Glutamatergic neuron (in vitro differentiated cells): ENCODE results near the gene RRAGB. TPM values are rescaled to one million over a fixed set of nuclear protein-coding genes. Genes with fewer than 3 reads are reported as not detected.
"Not testable (repeated sequence)": the region's sequence is repeated elsewhere in the genome, so short reads cannot be mapped to it uniquely, and the experiment has no call there.

ENCODE experiments used
- DNase-seq: peaks from one replicate; pipeline ENCODE4 v3.0.0; 2022
- H3K27ac Mint-ChIP-seq: one replicate; pipeline ENCODE4 v1.8.0; 2020; ENCODE audit warnings: mild to moderate bottlenecking, mixed read lengths, inconsistent platforms; ENCODE audit not compliant: unreplicated experiment
- H3K27me3 Mint-ChIP-seq: one replicate; pipeline ENCODE4 v1.8.0; 2020; ENCODE audit warnings: mild to moderate bottlenecking, moderate library complexity, mixed read lengths, inconsistent platforms; ENCODE audit not compliant: unreplicated experiment
- H3K36me3 Mint-ChIP-seq: one replicate; pipeline ENCODE4 v1.8.0; 2020; ENCODE audit warnings: mild to moderate bottlenecking, mixed read lengths, inconsistent platforms; ENCODE audit not compliant: unreplicated experiment
- H3K4me1 Mint-ChIP-seq: one replicate; pipeline ENCODE4 v1.8.0; 2020; ENCODE audit warnings: mild to moderate bottlenecking, low read depth, mixed read lengths, inconsistent platforms; ENCODE audit not compliant: unreplicated experiment
- H3K4me3 Mint-ChIP-seq: one replicate; pipeline ENCODE4 v1.8.0; 2020; ENCODE audit warnings: mild to moderate bottlenecking, mixed read lengths, inconsistent platforms; ENCODE audit not compliant: unreplicated experiment
- H3K9me3 Mint-ChIP-seq: one replicate; pipeline ENCODE4 v1.8.0; 2020; ENCODE audit warnings: mild to moderate bottlenecking, moderate library complexity, mixed read lengths, inconsistent platforms; ENCODE audit not compliant: unreplicated experiment
- long read RNA-seq: library from polyadenylated mRNA; unstranded; transcript quantifications from one replicate; pipeline ENCODE4 v2.0.0, GENCODE V29; 2020; ENCODE audit not compliant: unreplicated experiment
- total RNA-seq: library from RNA; stranded (reverse); fragmentation: NEBNext Ultra II Directional; extraction: Animal tissue kit (Norgen Biotek cat#: 25700); gene quantifications from one replicate; pipeline ENCODE4 v1.2.1, GENCODE V29; 2021; ENCODE audit not compliant: unreplicated experiment
- TF ChIP-seq, protein P1 (sequence below): fragments of 200-600 bp; sonication (generic); IDR thresholded peaks from one replicate; pipeline ENCODE4 v1.5.0; 2021; ENCODE audit not compliant: partially characterized antibody, unreplicated experiment

RRAGB gene
- 29.5 TPM for total RNA-seq
- long read RNA-seq, transcript RRAGB-202 (10 exons, 2,061 nt), result major isoform, 13 of 27 reads
- long read RNA-seq, partial matches to known transcripts, result 7 of 27 reads
- long read RNA-seq, other reads (novel, unspliced or antisense), result 3 of 27 reads

DNA sequence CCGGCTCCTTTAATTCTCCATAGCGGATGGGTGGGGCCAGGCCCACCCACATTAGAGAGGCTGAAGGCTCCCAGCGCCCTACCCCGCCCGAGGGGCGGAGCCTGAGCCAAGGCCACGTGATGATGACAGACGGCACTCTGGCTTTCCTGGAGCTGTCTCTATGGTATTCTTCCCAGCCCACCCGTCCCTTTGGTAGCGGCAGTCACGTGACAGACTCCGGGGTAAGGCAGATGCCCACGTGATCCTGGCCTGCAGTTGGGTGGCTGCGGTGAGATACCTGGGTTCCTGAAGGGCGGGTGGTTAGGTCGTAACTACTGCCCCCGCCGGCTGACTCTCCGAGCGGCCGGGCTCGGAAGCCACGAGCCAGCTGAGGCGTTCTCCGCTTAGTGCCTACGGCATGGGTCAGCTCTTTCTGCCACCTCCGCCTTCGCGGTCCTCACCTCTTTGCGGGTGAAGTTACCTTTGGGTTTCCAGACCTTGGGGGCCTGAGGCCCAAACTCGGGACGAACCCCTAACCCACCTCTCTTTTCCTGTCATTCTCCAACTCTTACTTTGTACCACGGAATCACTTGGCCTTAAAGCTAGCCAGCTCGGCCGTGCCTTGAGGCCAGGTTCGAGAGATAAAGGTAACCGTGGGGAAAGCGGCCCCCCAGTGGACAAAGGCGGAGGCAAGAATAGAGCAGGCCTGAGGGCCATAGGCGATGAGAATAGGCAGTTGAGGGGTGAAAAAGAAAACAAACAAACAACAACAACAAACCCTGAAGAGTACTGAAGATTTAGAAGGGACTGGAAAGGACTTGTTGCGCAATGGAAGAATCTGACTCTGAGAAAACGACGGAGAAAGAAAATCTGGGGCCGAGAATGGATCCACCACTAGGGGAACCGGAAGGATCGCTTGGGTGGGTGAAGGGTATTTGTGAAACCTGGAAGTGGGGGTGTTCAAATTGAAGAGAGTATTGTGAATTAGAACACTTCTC, at the start of gene RRAGB:
TSS of gene RRAGB (plus strand) at position 229 of the 977 bp plus-strand sequence. CDS start at position 808, 579 bp downstream.
- H3K4me1 Mint-ChIP-seq, result peaks cover 3% of the 10 kb centered on the region
- H3K36me3 Mint-ChIP-seq, result no peaks in the 10 kb centered on the region
- H3K27ac Mint-ChIP-seq, result peak within 1 kb of the TSS; percentile 93
- peak within 1 kb of the TSS; percentile 95 for H3K4me3 Mint-ChIP-seq
- TF ChIP-seq, protein P1, sequence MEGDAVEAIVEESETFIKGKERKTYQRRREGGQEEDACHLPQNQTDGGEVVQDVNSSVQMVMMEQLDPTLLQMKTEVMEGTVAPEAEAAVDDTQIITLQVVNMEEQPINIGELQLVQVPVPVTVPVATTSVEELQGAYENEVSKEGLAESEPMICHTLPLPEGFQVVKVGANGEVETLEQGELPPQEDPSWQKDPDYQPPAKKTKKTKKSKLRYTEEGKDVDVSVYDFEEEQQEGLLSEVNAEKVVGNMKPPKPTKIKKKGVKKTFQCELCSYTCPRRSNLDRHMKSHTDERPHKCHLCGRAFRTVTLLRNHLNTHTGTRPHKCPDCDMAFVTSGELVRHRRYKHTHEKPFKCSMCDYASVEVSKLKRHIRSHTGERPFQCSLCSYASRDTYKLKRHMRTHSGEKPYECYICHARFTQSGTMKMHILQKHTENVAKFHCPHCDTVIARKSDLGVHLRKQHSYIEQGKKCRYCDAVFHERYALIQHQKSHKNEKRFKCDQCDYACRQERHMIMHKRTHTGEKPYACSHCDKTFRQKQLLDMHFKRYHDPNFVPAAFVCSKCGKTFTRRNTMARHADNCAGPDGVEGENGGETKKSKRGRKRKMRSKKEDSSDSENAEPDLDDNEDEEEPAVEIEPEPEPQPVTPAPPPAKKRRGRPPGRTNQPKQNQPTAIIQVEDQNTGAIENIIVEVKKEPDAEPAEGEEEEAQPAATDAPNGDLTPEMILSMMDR, result peak; percentile 63
- peaks cover 1% of the 10 kb centered on the region for H3K9me3 Mint-ChIP-seq
- peaks cover 4% of the 10 kb centered on the region for H3K27me3 Mint-ChIP-seq
- peak; percentile 90 for DNase-seq

GRCh38 chrX:55668084-55668483, 49.5 kb upstream of the RRAGB start:
- no peak for DNase-seq
- no peak overlapping the region for H3K4me3 Mint-ChIP-seq
- TF ChIP-seq, protein P1, result no peak
- peaks cover 2% of the 10 kb centered on the region for H3K27me3 Mint-ChIP-seq
- H3K36me3 Mint-ChIP-seq, result no peaks in the 10 kb centered on the region
- no peaks in the 10 kb centered on the region for H3K4me1 Mint-ChIP-seq
- no peak overlapping the region for H3K27ac Mint-ChIP-seq
- no peaks in the 10 kb centered on the region for H3K9me3 Mint-ChIP-seq

DNA sequence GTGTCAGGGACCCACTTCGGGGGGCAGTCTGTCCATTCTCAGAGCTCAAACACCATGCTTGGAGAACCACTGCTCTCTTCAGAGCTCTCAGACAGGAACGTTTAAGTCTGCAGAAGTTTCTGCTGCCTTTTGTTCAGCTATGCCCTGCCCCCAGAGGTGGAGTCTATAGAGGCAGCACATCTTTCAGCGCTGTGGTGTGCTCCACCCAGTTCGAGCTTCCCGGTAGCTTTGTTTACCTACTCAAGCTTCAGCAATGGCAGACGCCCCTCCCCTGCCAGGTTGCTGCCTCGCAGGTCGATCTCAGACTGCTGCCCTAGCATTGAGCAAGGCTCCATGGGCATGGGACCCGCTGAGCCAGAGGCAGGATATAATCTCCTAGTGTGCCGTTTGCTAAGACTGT, 29.0 kb upstream of the RRAGB start:
- not testable (repeated sequence) for H3K4me3 Mint-ChIP-seq, H3K9me3 Mint-ChIP-seq, H3K36me3 Mint-ChIP-seq, H3K27me3 Mint-ChIP-seq, H3K27ac Mint-ChIP-seq, DNase-seq, H3K4me1 Mint-ChIP-seq

GRCh38 chrX:55695227-55696018, 22.1 kb upstream of the RRAGB start:
- Mint-ChIP-seq H3K4me1 (no peaks in the 10 kb centered on the region), H3K9me3 (peaks cover 2% of the 10 kb centered on the region), H3K36me3 (no peaks in the 10 kb centered on the region), H3K27ac (no peak overlapping the region), H3K27me3 (no peaks in the 10 kb centered on the region), H3K4me3 (no peak overlapping the region)
- DNase-seq, result no peak
- TF ChIP-seq, protein P1, result no peak

GRCh38 chrX:55697381-55697780, 20.2 kb upstream of the RRAGB start:
- H3K4me3 Mint-ChIP-seq, result no peak overlapping the region
- TF ChIP-seq, protein P1, result no peak
- H3K36me3 Mint-ChIP-seq, result no peaks in the 10 kb centered on the region
- H3K27ac Mint-ChIP-seq, result no peak overlapping the region
- no peak for DNase-seq
- peaks cover 2% of the 10 kb centered on the region for H3K9me3 Mint-ChIP-seq
- H3K27me3 Mint-ChIP-seq, result no peaks in the 10 kb centered on the region
- H3K4me1 Mint-ChIP-seq, result no peaks in the 10 kb centered on the region
